Right lobe of liver (tissue), 6 donors: ENCODE results near the gene LYRM1. TPM values are rescaled to one million over a fixed set of nuclear protein-coding genes. Genes with fewer than 3 reads are reported as not detected.

Experiments used
- ATAC-seq, 4 donors: fragments of 200-7000 bp; cut with Tn5 transposase; one replicate each; pipeline ENCODE4 v1.9.1; 2020; ENCODE audit warnings: mild to moderate bottlenecking in 4 of 4, moderate library complexity in 4 of 4
- DNase-seq, 3 donors: peaks; one replicate each; pipeline ENCODE4 v3.0.0-alpha.2; 2020
- H3K27ac ChIP-seq, 3 donors: fragments of 200-600 bp; one replicate each; pipeline ENCODE4 v1.8.0; 2022
- H3K27me3 ChIP-seq, 2 donors: fragments of 200-600 bp; one replicate each; pipeline ENCODE4 v1.8.0; 2022
- H3K36me3 ChIP-seq, 4 donors: fragments of 200-600 bp; sonication (generic) in 1 of 4; one replicate each; pipeline versions ENCODE4 v1.5.1 to v1.8.0; 2017 to 2022; ENCODE audit warnings: control low read depth in 1 of 4
- H3K4me1 ChIP-seq, 4 donors: fragments of 200-600 bp; sonication (generic) in 1 of 4; one replicate each; pipeline versions ENCODE4 v1.5.1 to v1.8.0; 2017 to 2022; ENCODE audit warnings: control low read depth in 1 of 4
- H3K4me3 ChIP-seq, 3 donors: fragments of 200-600 bp; one replicate each; pipeline ENCODE4 v1.8.0; 2022
- H3K9me3 ChIP-seq, 4 donors: fragments of 200-600 bp; sonication (generic) in 1 of 4; one replicate each; pipeline versions ENCODE4 v1.5.1 to v1.8.0; 2017 to 2022; ENCODE audit warnings: control low read depth in 1 of 4
- POLR2A ChIP-seq: fragments of 450-650 bp; IDR thresholded peaks from one replicate; pipeline ENCODE4 v1.6.1; 2017; ENCODE audit warnings: antibody characterized with exemption, mild to moderate bottlenecking
- WGBS: methylation state at CpG from one replicate; pipeline ENCODE4 v1.1.6; 2018; ENCODE audit warnings: low coverage, low lambda C conversion rate; ENCODE audit not compliant: insufficient coverage; ENCODE audit errors: missing lambda C conversion rate; 5-methylcytosine and 5-hydroxymethylcytosine counted together
- intact Hi-C, 2 donors: fragments of 100-400 bp; cut with DNase I; formaldehyde crosslinking; loops; one replicate each; pipeline versions ENCODE4 v1.11.2 to v1.14.1; 2022
- total RNA-seq, 6 experiments: library from RNA; depleted of rRNA in 2 of 6; stranded (reverse); fragments of >200 nt in 2 of 6; fragmentation: NEBNext Ultra II Directional in 3 of 6; extraction: Animal tissue kit (Norgen Biotek cat#: 25700) in 3 of 6; gene quantifications; one replicate each; pipeline versions ENCODE4 v1.1.0 to v1.2.4, GENCODE V29; 2016 to 2023
- TF ChIP-seq, protein P1 (sequence below), 4 donors: fragments of 200-600 bp in 3 of 4; fragments of 450-650 bp in 1 of 4; IDR thresholded peaks; one replicate each; pipeline versions ENCODE4 v1.5.1 to v1.8.0; 2016 to 2022; ENCODE audit warnings: antibody characterized with exemption in 4 of 4, mild to moderate bottlenecking in 2 of 4
- donor health status: DM: no; HTN: yes; CAD: no.
- donor health status: DM: no; HTN: no; CAD: no.
- donor health status: DM: no; HTN: no; CAD: no.
- donor health status: DM: no; HTN: yes; CAD: no.
- donor health status: DM: no; HTN: yes; CAD: no.

LYRM1 gene
- total RNA-seq, 6 experiments from 2014 or later, result 32.4 to 102 (median 37.9) TPM

DNA sequence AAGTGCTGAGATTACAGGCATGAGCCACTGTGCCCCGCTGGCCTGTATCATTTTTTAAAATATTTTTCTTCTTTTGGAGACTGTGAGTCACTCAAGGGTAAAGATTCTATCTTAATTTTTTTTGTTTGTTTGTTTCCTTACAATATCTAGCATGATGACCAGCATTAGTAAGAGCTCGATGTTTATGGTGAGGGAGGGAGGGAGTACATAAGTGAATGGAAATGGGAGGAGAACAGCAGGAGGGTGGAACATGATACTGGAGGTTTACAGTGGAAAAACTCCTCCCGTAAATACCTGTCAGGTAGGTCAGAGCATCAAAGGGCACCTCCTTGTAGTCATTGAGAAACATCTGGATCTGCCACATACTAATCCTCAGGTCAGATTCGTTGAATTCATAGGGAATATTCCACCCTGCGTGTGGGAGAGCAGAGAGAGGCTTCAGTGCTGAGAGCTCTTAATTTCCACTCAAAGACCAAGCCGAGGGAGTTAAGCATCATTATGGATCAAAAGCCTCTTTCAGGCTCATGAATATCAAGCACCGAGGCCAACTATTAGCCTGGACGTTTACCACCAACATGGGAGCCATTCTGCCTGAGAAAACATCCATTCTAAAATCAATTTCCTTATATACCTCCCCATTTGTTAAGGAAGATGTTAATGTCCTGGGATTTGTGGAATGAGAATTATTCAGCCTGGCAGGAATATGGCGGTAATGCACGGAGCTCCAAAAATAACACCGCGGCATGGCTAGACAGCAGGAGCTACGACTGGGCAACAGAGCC, 51.8 kb downstream of the LYRM1 start:
- H3K4me3 ChIP-seq, result no peak overlapping the region
- WGBS, result 72% methylated on average over 11 of the region's 13 CpGs
- no peak overlapping the region for H3K27ac ChIP-seq
- ATAC-seq (no peak), DNase-seq (no peak)
- intact Hi-C loops, result no loop called here
- no peaks in the 10 kb centered on the region for H3K36me3 ChIP-seq
- H3K4me1 ChIP-seq, result no peaks in the 10 kb centered on the region
- H3K27me3 ChIP-seq, result no peaks in the 10 kb centered on the region
- H3K9me3 ChIP-seq, result no peaks in the 10 kb centered on the region
- TF ChIP-seq POLR2A, result no peak
- TF ChIP-seq, protein P1, sequence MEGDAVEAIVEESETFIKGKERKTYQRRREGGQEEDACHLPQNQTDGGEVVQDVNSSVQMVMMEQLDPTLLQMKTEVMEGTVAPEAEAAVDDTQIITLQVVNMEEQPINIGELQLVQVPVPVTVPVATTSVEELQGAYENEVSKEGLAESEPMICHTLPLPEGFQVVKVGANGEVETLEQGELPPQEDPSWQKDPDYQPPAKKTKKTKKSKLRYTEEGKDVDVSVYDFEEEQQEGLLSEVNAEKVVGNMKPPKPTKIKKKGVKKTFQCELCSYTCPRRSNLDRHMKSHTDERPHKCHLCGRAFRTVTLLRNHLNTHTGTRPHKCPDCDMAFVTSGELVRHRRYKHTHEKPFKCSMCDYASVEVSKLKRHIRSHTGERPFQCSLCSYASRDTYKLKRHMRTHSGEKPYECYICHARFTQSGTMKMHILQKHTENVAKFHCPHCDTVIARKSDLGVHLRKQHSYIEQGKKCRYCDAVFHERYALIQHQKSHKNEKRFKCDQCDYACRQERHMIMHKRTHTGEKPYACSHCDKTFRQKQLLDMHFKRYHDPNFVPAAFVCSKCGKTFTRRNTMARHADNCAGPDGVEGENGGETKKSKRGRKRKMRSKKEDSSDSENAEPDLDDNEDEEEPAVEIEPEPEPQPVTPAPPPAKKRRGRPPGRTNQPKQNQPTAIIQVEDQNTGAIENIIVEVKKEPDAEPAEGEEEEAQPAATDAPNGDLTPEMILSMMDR (IDR thresholded peaks at IDR 0.05), result no peak

DNA sequence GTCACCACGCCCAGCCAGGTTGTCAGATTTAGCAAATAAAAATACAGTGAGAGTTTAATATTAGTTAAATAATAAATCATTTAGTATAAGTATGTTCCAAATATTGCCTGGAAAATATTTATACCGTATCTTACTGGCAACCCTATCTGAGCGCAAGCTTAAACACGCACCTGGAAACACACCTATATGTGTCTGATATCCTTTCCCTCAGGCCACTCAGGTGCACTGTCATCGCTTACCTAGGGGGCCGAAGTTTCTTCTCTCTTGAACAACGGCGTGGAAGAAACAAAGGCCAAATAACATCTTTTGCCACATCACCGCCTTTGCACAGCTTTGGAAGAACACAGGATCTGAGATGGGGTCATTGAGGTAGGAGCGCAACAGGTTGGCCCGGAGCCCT, 54.0 kb downstream of the LYRM1 start:
- H3K4me1 ChIP-seq, result no peaks in the 10 kb centered on the region
- H3K27me3 ChIP-seq, result no peaks in the 10 kb centered on the region
- intact Hi-C loops, result no loop called here
- H3K36me3 ChIP-seq, result no peaks in the 10 kb centered on the region
- WGBS, result 77% methylated on average over 9 of the region's 11 CpGs
- DNase-seq (no peak), ATAC-seq (no peak)
- no peak overlapping the region for H3K27ac ChIP-seq
- no peak overlapping the region for H3K4me3 ChIP-seq
- no peaks in the 10 kb centered on the region for H3K9me3 ChIP-seq
- TF ChIP-seq, protein P1 (IDR thresholded peaks at IDR 0.05), result no peak
- TF ChIP-seq POLR2A, result no peak

GRCh38 chr16:20956319-20956718, 55.7 kb downstream of the LYRM1 start:
- no peaks in the 10 kb centered on the region for H3K9me3 ChIP-seq
- intact Hi-C loops, result no loop called here
- no peak for ATAC-seq
- H3K27ac ChIP-seq, result no peak overlapping the region
- no peak overlapping the region for H3K4me3 ChIP-seq
- H3K27me3 ChIP-seq, result no peaks in the 10 kb centered on the region
- no peak for DNase-seq
- no peaks in the 10 kb centered on the region for H3K36me3 ChIP-seq
- 76% methylated on average over 3 of the region's 3 CpGs for WGBS
- H3K4me1 ChIP-seq, result no peaks in the 10 kb centered on the region
- TF ChIP-seq, protein P1 (IDR thresholded peaks at IDR 0.05), result no peak
- no peak for TF ChIP-seq POLR2A

- ATAC-seq (no peak), DNase-seq (no peak)
- Histone ChIP-seq H3K4me1 (no peaks in the 10 kb centered on the region), H3K27me3 (no peaks in the 10 kb centered on the region), H3K27ac (no peak overlapping the region), H3K4me3 (no peak overlapping the region), H3K36me3 (no peaks in the 10 kb centered on the region), H3K9me3 (no peaks in the 10 kb centered on the region)
- TF ChIP-seq POLR2A, result no peak
- TF ChIP-seq, protein P1 (IDR thresholded peaks at IDR 0.05), result no peak
- intact Hi-C loops, result no loop called here
- WGBS, result 61% methylated on average over 3 of the region's 3 CpGs
Measured at GRCh38 chr16:20957153-20957552, 56.6 kb downstream of the LYRM1 start.
